Measurements from ENCODE around the gene FRAT2. TPM values are rescaled to one million over a fixed set of nuclear protein-coding genes. Genes with fewer than 3 reads are reported as not detected.

Gene FRAT2, protein sequence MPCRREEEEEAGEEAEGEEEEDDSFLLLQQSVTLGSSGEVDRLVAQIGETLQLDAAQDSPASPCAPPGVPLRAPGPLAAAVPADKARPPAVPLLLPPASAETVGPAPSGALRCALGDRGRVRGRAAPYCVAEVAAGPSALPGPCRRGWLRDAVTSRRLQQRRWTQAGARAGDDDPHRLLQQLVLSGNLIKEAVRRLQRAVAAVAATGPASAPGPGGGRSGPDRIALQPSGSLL
- total RNA-seq, result 5.2 and 5.8 TPM in 2 replicates

- DNase-seq (ENCODE audit: low read depth), result peak; percentile 94
- TF ChIP-seq CTCF (IDR thresholded peaks at IDR 0.05; ENCODE audit: insufficient read depth, low read depth, low read length), result no peak
- peak within 1 kb of the TSS; percentile 78 for H3K4me3 ChIP-seq (ENCODE audit: low read depth, low read length)
Observed at GRCh38 chr10:97334370-97335175, at the start of gene FRAT2. FRAT2 (minus strand) TSS chr10:97334729; CDS start chr10:97334572, 157 bp downstream.

DNA sequence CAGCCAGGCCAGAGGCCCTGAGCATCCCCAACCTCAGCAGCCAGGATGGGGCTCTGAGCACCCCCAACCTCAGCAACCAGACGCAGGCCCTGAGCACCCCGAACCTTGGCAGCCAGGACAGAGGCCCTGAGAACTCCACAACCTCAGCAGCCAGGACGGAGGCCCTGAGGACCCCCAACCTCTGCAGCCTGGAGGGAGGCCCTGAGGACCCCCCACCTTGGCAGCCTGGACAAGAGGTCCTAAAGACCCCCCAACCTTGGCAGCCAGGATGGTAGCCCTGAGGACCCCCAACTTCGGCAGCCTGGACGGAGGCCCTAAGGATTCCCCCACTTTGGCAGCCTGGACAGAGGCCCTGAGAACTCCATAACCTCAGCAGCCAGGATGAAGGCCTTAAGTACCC is 49.6 kb upstream of the FRAT2 start:
- no peak for DNase-seq (ENCODE audit: low read depth)
- TF ChIP-seq CTCF (IDR thresholded peaks at IDR 0.05; ENCODE audit: insufficient read depth, low read depth, low read length), result no peak
- no peak overlapping the region for H3K4me3 ChIP-seq (ENCODE audit: low read depth, low read length)

DNA sequence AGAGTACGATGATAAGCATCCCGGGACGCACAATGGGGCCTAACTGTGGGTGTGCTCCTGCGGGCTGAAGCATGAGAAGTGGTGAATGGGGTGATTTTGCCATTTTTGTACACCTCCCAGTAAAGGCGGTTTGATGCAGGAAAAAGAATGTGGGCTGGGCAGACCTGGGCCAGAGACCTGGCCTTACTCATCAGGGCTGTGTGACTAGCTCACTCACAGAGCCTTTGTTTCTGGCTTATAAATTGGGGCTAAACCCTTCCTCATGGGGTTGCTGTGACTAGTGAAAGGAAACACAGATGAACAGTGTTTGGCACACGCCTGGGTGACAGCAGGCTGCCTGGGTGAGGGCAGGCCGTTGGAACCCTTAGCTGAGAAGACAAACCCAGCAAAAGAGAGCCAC is 48.6 kb upstream of the FRAT2 start:
- H3K4me3 ChIP-seq (ENCODE audit: low read depth, low read length), result no peak overlapping the region
- no peak for TF ChIP-seq CTCF (IDR thresholded peaks at IDR 0.05; ENCODE audit: insufficient read depth, low read depth, low read length)
- DNase-seq (ENCODE audit: low read depth), result no peak

DNA sequence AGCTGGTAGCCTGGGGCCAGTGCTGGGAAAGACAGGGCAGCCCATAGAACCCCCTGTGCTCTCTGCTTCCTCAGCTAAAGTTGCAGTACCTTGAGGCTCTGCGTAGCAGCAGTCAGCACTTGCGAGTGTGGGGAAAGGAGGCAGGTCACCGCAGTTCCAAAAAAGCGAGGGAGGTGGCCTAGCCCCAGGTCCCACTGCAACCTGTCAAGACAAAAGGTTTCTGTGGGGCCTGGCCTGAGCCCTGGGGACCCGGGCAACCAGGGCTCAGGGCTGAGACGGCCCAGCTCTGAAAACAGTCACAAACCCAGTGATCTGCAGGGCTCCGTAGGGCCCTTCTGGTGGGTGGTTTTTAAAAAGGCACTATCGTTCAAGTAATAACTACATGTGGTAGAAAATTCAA is 47.1 kb upstream of the FRAT2 start:
- no peak for DNase-seq (ENCODE audit: low read depth)
- H3K4me3 ChIP-seq (ENCODE audit: low read depth, low read length), result no peak overlapping the region
- no peak for TF ChIP-seq CTCF (IDR thresholded peaks at IDR 0.05; ENCODE audit: insufficient read depth, low read depth, low read length)

DNA sequence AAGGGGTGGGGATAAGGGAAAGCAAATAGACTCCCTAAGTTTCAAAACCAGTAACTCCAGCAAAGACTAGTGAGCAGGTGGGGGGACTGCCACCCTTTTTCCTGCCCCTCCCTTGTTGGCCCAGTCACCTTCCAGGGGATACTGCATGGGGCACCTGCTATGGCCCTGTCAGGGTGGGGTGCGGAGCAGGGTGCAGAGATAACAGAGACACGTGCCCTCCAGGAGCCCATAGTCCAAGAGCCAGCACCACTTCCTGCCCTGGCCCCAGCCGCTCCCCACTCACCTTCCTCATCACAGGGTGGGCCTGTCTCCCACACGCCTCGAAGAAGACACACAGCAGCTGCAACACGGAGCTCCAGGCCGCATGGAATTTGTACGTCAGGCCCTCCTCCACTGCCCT is 46.0 kb upstream of the FRAT2 start:
- no peak for TF ChIP-seq CTCF (IDR thresholded peaks at IDR 0.05; ENCODE audit: insufficient read depth, low read depth, low read length)
- DNase-seq (ENCODE audit: low read depth), result no peak
- no peak overlapping the region for H3K4me3 ChIP-seq (ENCODE audit: low read depth, low read length)

GRCh38 chr10:97378933-97379921 is 44.7 kb upstream of the FRAT2 start:
- no peak overlapping the region for H3K4me3 ChIP-seq (ENCODE audit: low read depth, low read length)
- no peak for DNase-seq (ENCODE audit: low read depth)
- no peak for TF ChIP-seq CTCF (IDR thresholded peaks at IDR 0.05; ENCODE audit: insufficient read depth, low read depth, low read length)

Measured in fibroblast of villous mesenchyme (primary cell).